Thyroid gland (tissue), 4 donors: ENCODE data around the gene CRIP1.

Source experiments
- CTCF ChIP-seq, 6 experiments: fragments of 200-600 bp in 3 of 6; fragments of 450-650 bp in 3 of 6; sonication (generic) in 3 of 6; IDR thresholded peaks; one replicate each; pipeline ENCODE4 v1.5.1; 2016 to 2019; ENCODE audit warnings: antibody characterized with exemption in 6 of 6, mild to moderate bottlenecking in 2 of 6, inconsistent platforms in 1 of 6, moderate library complexity in 1 of 6
- POLR2A ChIP-seq, 2 donors: fragments of 450-650 bp; IDR thresholded peaks; one replicate each; pipeline ENCODE4 v1.6.1; 2017; ENCODE audit warnings: antibody characterized with exemption in 2 of 2, mild to moderate bottlenecking in 2 of 2, moderate library complexity in 1 of 2

- TF ChIP-seq CTCF (IDR thresholded peaks at IDR 0.05) (no peak), POLR2A (IDR thresholded peaks at IDR 0.05) (no peak)
Measured at GRCh38 chr14:105477660-105478397, 8.9 kb upstream of the CRIP1 start.
